Natural killer cell (primary cell): ENCODE data around the gene KCNH3. TPM values are rescaled to one million over a fixed set of nuclear protein-coding genes. Genes with fewer than 3 reads are reported as not detected.

Experiments used
- ATAC-seq, 3 donors: fragments of 150-1000 bp in 2 of 3; fragments of 200-7000 bp in 1 of 3; cut with Tn5 transposase; 1 replicate in 1 of 3; 2 replicates in 2 of 3; pipeline ENCODE4 v1.10.0; 2021; ENCODE audit warnings: mild to moderate bottlenecking in 2 of 3, moderate library complexity in 2 of 3
- DNase-seq, 2 donors: peaks; one replicate each; pipeline versions ENCODE4 v3.0.0 to v3.0.0-alpha.2; 2013 to 2021; ENCODE audit warnings: mixed read lengths in 1 of 2
- H3K27ac ChIP-seq: one replicate; pipeline ENCODE4 v1.5.1; 2013; ENCODE audit warnings: mild to moderate bottlenecking, low read length
- H3K27me3 ChIP-seq: one replicate; pipeline ENCODE4 v1.6.1; 2013; ENCODE audit warnings: low read length; ENCODE audit not compliant: control insufficient read depth, insufficient read depth
- H3K36me3 ChIP-seq: one replicate; pipeline ENCODE4 v1.6.1; 2013; ENCODE audit warnings: low read length; ENCODE audit not compliant: control insufficient read depth, insufficient read depth
- H3K4me1 ChIP-seq: one replicate; pipeline ENCODE4 v1.6.1; 2013; ENCODE audit warnings: low read length; ENCODE audit not compliant: control insufficient read depth, insufficient read depth
- H3K4me3 ChIP-seq: one replicate; pipeline ENCODE4 v1.5.1; 2013; ENCODE audit warnings: low read length
- H3K9me3 ChIP-seq: one replicate; pipeline ENCODE4 v1.6.1; 2013; ENCODE audit warnings: low read length; ENCODE audit not compliant: control insufficient read depth, insufficient read depth
- H3K27ac Mint-ChIP-seq, 2 donors: one replicate each; pipeline ENCODE4 v1.8.0; 2022; ENCODE audit warnings: mild to moderate bottlenecking in 2 of 2, mixed read lengths in 2 of 2, moderate library complexity in 1 of 2
- H3K27me3 Mint-ChIP-seq, 2 donors: one replicate each; pipeline ENCODE4 v1.8.0; 2022; ENCODE audit warnings: low read depth in 2 of 2, mixed read lengths in 2 of 2
- H3K36me3 Mint-ChIP-seq: one replicate; pipeline ENCODE4 v1.8.0; 2022; ENCODE audit warnings: mixed read lengths
- H3K4me1 Mint-ChIP-seq, 2 donors: one replicate each; pipeline ENCODE4 v1.8.0; 2022; ENCODE audit warnings: mixed read lengths in 2 of 2
- H3K4me3 Mint-ChIP-seq: one replicate; pipeline ENCODE4 v1.8.0; 2022; ENCODE audit warnings: mild to moderate bottlenecking, moderate library complexity, mixed read lengths
- H3K9me3 Mint-ChIP-seq, 2 donors: one replicate each; pipeline ENCODE4 v1.8.0; 2022; ENCODE audit warnings: mixed read lengths in 2 of 2
- CTCF ChIP-seq: fragments of 200-600 bp; IDR thresholded peaks from one replicate; pipeline ENCODE4 v1.8.0; 2022; ENCODE audit warnings: antibody characterized with exemption
- WGBS: methylation state at CpG from one replicate; pipeline ENCODE4 v1.1.7; 2013; ENCODE audit warnings: missing lambda C conversion rate; ENCODE audit not compliant: insufficient coverage; 5-methylcytosine and 5-hydroxymethylcytosine counted together
- intact Hi-C: fragments of 100-400 bp; cut with micrococcal nuclease; formaldehyde crosslinking; loops from one replicate; pipeline ENCODE4 v1.14.2; 2022
- total RNA-seq, 4 donors: library from RNA; stranded (reverse); fragments of 120-200 nt in 1 of 4; gene quantifications; one replicate each; pipeline versions ENCODE4 v1.2.3 to v1.2.4, GENCODE V29; 2013 to 2022

Gene KCNH3
- total RNA-seq, 3 donors from 2014 or later (not counting 1 experiment from before 2014, with no cell fraction given), result 1.2 to 1.7 (median 1.6) TPM

- no peaks in the 10 kb centered on the region for H3K36me3 ChIP-seq
- no peak overlapping the region for H3K27ac ChIP-seq
- H3K27me3 Mint-ChIP-seq, result peaks cover 14 to 34% of the 10 kb centered on the region in 2 donors
- H3K9me3 Mint-ChIP-seq, result no peaks in the 10 kb centered on the region
- no peak for ATAC-seq
- H3K4me1 Mint-ChIP-seq, result peaks cover 0 to 18% of the 10 kb centered on the region in 2 donors
- H3K4me3 Mint-ChIP-seq, result no peak overlapping the region
- intact Hi-C loops, result no loop called here
- no peak for TF ChIP-seq CTCF
- H3K27me3 ChIP-seq, result peaks cover 19% of the 10 kb centered on the region
- H3K36me3 Mint-ChIP-seq, result no peaks in the 10 kb centered on the region
- no peak overlapping the region for H3K4me3 ChIP-seq
- whole genome bisulfite sequencing, result 96% methylated on average over 15 of the region's 15 CpGs
- peaks cover 16% of the 10 kb centered on the region for H3K4me1 ChIP-seq
- H3K9me3 ChIP-seq, result no peaks in the 10 kb centered on the region
- no peak overlapping the region for H3K27ac Mint-ChIP-seq
- DNase-seq, result no peak
Observed at GRCh38 chr12:49542592-49543160, 3.8 kb downstream of the KCNH3 start.

- Mint-ChIP-seq H3K9me3 (no peaks in the 10 kb centered on the region), H3K4me1 (peaks cover 0 to 20% of the 10 kb centered on the region in 2 donors), H3K36me3 (no peaks in the 10 kb centered on the region), H3K27ac (no peak overlapping the region), H3K27me3 (peaks cover 14 to 37% of the 10 kb centered on the region in 2 donors), H3K4me3 (no peak overlapping the region)
- TF ChIP-seq CTCF, result no peak
- DNase-seq (no peak), ATAC-seq (no peak)
- H3K27ac ChIP-seq, result no peak overlapping the region
- no peaks in the 10 kb centered on the region for H3K36me3 ChIP-seq
- peaks cover 13% of the 10 kb centered on the region for H3K27me3 ChIP-seq
- H3K4me3 ChIP-seq, result no peak overlapping the region
- intact Hi-C loops, result no loop called here
- H3K4me1 ChIP-seq, result peaks cover 11% of the 10 kb centered on the region
- WGBS, result 67% methylated on average over 20 of the region's 20 CpGs
- H3K9me3 ChIP-seq, result no peaks in the 10 kb centered on the region
Observed at GRCh38 chr12:49543221-49543913, 4.5 kb downstream of the KCNH3 start.

- Histone ChIP-seq H3K27ac (no peak overlapping the region), H3K4me3 (no peak overlapping the region), H3K4me1 (peaks cover 18% of the 10 kb centered on the region), H3K27me3 (peaks cover 18% of the 10 kb centered on the region), H3K36me3 (no peaks in the 10 kb centered on the region), H3K9me3 (no peaks in the 10 kb centered on the region)
- intact Hi-C loops, result no loop called here
- H3K36me3 Mint-ChIP-seq, result no peaks in the 10 kb centered on the region
- no peak overlapping the region for H3K4me3 Mint-ChIP-seq
- H3K27me3 Mint-ChIP-seq, result peaks cover 14 to 37% of the 10 kb centered on the region in 2 donors
- H3K9me3 Mint-ChIP-seq, result no peaks in the 10 kb centered on the region
- 54% methylated on average over 39 of the region's 39 CpGs for WGBS
- peaks cover 0 to 27% of the 10 kb centered on the region in 2 donors for H3K4me1 Mint-ChIP-seq
- TF ChIP-seq CTCF, result no peak
- no peak for DNase-seq
- ATAC-seq, result no peak
- H3K27ac Mint-ChIP-seq, result no peak overlapping the region
Observed at GRCh38 chr12:49543914-49544815, 5.3 kb downstream of the KCNH3 start.
